RPMI7951 (cell line): ENCODE measurements around the gene PSTPIP1. TPM values are rescaled to one million over a fixed set of nuclear protein-coding genes. Genes with fewer than 3 reads are reported as not detected.
"Not testable (repeated sequence)": the region's sequence is repeated elsewhere in the genome, so short reads cannot be mapped to it uniquely, and the experiment has no call there.

Experiments used
- DNase-seq: peaks from one replicate; pipeline ENCODE4 v3.0.0-alpha.2; 2012; ENCODE audit warnings: low read depth
- total RNA-seq: library from RNA; depleted of rRNA; stranded (reverse); fragments of >200 nt; shearing (Covaris generic); gene quantifications from 2 replicates; pipeline ENCODE4 v1.2.3, GENCODE V29; 2014; rRNA removed

PSTPIP1 gene
- total RNA-seq = 0.29 TPM in 1 of 2 replicates, not detected in the other

- DNase-seq = no peak
These were observed at the start of gene PSTPIP1 for GRCh38 chr15:76994971-76995945. Gene PSTPIP1 (plus strand): TSS chr15:76995126. CDS start chr15:76995574, 448 bp downstream.

DNA sequence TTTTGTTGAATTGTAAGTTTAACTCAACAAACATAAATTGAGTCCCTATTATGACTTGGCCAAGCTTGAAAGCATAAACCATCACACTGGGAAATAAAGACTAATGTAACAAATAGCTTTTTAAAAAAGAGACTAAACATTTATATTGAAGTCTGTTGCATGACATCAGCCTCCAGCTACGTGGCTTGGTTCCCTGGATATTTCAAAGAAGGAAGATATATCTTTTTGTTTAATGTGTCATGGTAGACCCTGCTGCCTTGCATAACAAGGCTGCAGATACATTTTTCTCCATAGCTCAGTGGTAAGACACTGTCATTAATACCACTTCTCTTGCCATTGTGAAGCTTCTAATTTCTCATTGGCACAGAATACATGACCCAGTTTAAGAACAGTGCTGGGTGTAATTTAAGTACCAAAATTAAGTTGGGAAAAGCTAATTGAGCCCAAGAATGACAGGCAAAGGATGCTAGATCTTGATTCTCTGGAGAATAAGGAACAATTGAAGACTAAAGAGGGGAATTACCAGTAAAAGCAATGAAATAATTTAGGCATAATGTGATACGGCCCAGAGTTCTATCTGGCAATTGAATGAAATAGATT is 49.3 kb upstream of the PSTPIP1 start:
- no peak for DNase-seq

DNA sequence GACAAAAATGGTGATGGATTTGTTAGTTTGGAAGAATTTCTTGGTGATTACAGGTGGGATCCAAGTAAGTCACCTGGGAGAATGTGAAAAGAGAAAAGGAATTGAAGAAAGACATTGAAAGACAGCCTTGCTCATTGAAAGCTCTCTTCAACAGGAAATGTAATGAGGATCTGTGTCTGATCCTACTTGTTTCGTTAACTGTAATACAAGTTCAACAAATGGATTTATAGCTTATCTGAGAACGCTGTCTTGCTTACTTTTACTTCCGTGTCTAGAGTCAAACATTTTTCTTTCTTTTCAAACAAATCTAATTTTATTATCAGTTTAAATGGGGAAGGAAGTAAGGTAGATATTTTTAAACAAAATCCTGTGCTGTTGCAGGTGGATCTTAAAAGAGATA is 47.5 kb upstream of the PSTPIP1 start:
- DNase-seq = no peak

GRCh38 chr15:76951220-76951619 is 43.7 kb upstream of the PSTPIP1 start:
- no peak for DNase-seq

GRCh38 chr15:76953913-76954312 is 41.0 kb upstream of the PSTPIP1 start:
- no peak for DNase-seq

DNA sequence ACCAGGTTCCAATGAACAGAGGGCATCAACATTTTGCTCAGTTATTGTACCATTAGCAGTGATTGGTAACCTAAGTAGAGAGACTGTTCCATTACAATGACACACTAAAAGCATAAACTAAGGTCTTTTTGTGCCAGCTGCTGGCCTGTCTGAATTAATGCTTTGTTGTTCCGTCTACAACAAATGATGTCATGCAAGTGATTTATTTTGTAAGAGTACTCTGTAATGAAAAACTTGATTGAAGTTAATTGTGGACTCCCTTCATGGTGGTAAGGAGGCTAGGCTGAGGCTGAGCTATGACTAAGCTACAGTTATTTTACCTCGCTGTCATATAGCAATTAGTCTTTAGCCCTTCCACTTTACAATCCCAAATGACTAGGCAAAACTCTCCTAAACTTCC is 40.2 kb upstream of the PSTPIP1 start:
- DNase-seq = peak; percentile 49

- no peak for DNase-seq
These were observed 33.5 kb upstream of the PSTPIP1 start for GRCh38 chr15:76961268-76962011.

DNA sequence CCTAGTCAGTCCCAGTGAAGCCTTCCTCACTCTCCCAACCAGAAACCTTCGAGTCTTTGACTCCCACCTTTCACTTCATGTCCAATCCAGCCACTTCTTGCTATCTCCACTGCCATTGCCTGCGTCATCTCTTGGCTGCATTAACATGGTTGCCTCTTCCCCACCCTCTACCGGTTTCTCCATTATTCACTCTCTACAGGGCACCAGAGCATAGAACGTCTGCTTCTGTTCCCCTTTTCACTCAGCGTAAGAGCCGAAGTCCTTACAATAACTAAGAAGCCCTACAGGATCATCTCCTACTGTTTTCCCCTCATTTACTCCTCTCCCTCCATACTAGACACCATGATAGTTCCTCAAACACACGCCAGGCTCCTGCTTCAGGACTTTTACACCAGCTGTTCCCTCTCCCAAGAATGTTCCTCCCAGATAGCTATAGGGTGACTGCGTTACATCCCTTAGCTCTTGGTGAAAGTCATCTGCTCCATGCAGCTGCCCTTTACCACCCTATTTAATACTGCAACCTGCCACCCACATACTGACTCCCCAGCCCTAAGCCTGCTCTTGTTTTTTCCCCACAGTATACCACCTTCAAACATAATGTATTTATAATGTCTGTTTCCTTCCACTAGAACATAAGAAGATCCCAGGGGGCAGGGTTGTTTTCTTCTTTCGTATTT is 32.5 kb upstream of the PSTPIP1 start:
- DNase-seq = no peak

DNA sequence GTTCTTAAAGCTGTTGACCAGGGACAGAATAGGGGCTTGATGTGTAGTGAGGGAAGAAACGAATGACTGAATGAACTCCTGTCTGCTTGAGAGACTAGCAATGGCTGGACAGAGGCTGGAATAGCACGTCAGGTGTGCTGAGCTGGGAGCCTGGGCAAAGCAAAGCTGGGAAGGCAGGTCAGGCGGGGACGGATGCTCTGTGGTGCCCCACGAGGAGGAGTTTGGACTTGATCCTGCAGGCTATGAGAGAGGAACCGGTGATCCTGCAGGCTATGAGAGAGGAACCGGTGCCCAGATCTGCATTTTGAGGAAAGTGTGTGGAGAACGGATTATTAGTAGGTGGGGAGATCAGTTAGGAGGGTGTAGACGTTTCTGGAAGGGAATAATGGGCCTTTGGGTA is 31.3 kb upstream of the PSTPIP1 start:
- DNase-seq = no peak

DNA sequence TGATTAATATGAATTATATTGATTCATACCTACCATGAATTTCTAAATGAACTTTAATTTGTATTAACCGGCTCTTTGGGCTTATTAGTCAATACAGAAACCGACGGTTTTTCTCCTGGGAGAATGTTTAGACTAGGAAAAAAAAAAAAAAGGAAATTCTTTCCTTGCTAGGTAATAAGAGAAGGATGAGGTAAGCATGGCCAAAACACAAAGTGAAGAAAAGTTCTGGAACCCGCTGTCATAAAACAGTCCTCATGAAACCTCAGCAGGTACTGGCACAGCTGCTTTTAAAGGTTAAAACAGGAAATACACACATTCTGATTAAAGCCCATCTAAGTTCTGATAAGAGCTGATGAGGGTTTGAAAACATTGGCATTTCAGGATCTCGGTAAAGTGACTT is 30.8 kb upstream of the PSTPIP1 start:
- no peak for DNase-seq

DNA sequence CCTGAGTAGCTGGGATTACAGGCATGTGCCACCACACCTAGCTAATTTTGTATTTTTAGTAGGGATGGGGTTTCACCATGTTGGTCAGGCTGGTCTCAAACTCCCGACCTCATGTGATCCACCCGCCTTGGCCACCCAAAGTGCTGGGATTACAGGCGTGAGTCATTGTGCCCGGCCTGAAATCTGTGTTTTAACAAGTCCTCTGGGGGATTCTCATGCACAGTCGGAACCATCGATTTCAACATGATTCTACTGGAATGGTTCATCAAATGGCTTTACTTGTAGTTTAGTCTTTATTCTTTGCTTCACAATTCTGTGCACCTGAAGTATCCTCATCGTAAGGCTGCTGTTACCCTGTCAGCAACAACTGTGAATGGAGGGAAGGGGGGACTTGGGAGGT is 28.9 kb upstream of the PSTPIP1 start:
- DNase-seq = not testable (repeated sequence)

DNA sequence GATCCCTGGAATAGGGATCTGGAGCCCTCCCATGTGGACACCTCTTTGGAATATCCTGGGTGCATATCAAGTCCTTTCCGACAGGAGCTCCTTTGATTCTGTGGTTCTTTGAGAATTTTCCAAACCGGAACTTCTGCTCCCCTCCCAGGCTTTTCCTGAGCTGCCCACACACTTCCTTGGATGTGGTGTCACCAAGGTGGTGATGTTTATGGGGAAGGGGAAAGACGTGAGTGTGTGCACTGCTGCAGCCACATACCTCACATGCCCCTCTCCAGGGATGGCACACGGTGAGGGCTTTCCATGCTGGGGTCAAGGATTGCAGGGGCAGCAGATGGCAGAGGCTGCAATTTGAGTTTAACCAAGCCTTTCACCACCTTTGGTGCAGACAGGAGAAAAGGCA is 27.9 kb upstream of the PSTPIP1 start:
- no peak for DNase-seq

- no peak for DNase-seq
These were observed 26.6 kb upstream of the PSTPIP1 start for GRCh38 chr15:76968306-76968705.

DNA sequence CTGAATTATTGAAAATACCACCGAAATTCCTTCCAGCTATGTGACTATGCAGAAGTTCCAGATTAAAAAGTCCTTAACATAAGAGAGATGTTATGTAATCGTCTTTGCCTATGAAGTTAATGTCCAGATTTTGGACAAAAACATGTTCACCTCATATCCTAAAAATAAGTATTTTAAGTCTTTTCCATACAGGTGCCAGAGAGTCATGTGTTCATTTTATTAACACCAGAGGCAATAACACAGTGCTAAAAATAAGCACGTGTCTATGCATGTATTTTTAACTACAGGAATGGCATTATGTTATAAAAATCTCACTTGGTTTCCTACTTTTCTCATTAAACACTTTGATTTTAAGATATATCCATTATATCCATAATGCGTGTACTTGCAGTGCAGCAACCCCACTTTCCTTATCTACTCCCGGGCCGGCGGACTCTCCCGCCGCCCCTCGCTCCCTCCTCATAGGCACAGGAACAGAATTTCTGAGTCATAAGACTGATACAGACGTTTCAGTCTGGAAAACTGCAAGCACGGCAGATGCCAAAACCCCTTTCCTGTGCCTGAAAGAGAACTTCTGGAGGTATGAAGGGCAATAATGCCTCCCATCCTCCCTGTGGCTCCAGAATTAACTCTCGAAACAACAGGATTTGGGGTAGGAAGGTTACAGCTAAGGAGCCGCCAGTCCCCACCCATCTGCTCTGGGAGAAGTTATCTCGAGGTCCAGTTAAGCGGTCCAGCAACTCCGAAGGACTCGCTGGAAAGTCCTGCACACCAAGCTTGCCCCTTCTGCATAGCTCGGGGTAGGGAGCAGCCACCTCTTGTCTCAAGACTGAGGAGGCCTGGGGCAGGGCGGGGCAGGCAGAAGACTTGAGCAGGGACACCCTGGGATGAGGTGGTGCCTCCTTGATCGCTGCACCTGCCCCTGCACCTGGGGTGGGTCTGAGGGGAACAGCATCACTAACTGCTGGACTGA is 22.3 kb upstream of the PSTPIP1 start:
- peak; percentile 43 for DNase-seq

GRCh38 chr15:76973362-76973743 is 21.6 kb upstream of the PSTPIP1 start:
- DNase-seq = peak; percentile 9

GRCh38 chr15:76973906-76974305 is 21.0 kb upstream of the PSTPIP1 start:
- no peak for DNase-seq

DNA sequence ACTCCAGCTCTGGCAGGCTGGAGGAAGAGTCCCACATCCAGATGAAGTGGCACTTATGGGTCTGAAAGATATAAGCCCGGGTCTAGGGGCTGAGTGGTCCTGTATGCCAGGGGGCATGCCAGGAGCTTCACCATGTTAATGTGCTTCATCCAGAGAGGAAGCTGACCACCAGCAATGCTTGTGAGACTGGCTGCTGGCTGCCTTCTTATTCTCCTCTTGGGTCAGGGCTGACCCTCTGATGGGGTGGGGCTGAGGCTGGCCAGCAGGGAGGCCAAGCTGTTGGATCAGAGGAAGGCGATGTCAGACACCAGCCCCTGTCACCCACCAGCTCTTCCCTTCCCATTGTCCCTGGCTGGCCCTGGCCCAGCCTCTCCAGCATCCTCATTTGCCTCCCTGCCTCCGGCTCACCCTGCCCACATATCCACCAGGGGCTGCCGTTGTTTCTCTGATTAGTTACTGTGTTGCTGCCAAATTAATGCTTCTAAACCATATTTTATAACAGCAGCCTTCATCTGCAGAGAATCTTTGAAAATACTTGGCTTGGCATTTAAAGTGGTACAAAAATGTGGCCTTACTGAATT is 20.4 kb upstream of the PSTPIP1 start:
- no peak for DNase-seq

DNA sequence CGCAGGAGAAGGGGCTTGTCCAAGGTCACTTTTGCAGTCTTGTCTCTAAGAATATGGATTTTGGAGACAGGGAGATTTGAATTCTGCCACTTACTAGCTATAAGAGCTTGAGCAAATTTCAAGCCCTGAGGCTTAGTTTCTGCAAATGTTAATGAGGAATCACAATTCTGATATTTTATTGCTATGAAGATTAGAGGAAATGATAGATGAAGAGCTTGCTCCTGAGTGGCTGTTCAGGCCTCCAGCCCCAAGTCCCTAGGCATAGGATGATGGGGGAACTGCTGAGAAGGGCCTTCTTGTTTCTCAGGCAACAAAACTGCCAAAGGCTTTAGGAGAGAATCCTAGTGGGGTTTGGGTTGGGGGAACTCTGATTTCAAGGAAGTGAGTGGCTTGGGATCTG is 18.8 kb upstream of the PSTPIP1 start:
- no peak for DNase-seq

DNA sequence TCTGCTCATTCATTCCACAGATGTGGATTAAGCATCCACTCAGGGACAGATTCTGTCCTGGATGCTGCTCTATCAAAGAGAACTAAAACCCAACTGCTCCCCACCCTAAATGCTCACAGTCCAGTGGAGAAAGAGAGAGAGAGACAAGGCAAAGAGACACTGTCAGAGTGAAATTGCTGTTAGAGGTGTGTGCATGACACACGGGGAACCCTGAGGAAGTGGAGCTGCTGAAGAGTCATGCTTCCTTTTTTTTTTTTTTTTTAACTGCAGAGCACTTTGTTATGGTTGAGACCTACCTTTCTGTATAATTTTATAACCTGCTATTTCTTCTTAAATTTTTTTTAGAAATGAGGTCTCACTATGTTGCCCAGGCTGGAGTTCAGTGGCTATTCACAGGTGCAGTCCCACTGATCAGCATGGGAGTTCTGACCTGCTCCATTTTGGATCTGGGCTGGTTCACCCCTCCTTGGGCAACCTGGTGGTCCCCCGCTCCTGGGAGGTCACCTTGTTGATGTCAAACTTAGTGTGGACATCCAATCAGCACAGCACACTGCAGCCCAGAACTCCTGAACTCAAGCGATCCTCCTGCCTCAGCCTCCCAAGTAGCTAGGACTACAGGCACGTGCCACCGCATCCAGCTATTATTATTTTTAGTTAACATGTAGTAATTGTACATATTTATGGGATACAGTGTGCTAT is 18.2 kb upstream of the PSTPIP1 start:
- DNase-seq = no peak
